Vagina (tissue), 2 donors: Measurements from ENCODE around the gene PLEKHG4B.

Source experiments
- POLR2A ChIP-seq, 2 donors: fragments of 450-650 bp; IDR thresholded peaks; one replicate each; pipeline ENCODE4 v1.6.1; 2017; ENCODE audit warnings: antibody characterized with exemption in 2 of 2, mild to moderate bottlenecking in 2 of 2, moderate library complexity in 2 of 2
- TF ChIP-seq, protein P1 (sequence below), 3 experiments: fragments of 450-650 bp in 2 of 3; fragments of 200-600 bp in 1 of 3; sonication (generic) in 1 of 3; IDR thresholded peaks; one replicate each; pipeline ENCODE4 v1.5.1; 2017 to 2019; ENCODE audit warnings: antibody characterized with exemption in 3 of 3, mild to moderate bottlenecking in 2 of 3, moderate library complexity in 2 of 3

- TF ChIP-seq, protein P1, sequence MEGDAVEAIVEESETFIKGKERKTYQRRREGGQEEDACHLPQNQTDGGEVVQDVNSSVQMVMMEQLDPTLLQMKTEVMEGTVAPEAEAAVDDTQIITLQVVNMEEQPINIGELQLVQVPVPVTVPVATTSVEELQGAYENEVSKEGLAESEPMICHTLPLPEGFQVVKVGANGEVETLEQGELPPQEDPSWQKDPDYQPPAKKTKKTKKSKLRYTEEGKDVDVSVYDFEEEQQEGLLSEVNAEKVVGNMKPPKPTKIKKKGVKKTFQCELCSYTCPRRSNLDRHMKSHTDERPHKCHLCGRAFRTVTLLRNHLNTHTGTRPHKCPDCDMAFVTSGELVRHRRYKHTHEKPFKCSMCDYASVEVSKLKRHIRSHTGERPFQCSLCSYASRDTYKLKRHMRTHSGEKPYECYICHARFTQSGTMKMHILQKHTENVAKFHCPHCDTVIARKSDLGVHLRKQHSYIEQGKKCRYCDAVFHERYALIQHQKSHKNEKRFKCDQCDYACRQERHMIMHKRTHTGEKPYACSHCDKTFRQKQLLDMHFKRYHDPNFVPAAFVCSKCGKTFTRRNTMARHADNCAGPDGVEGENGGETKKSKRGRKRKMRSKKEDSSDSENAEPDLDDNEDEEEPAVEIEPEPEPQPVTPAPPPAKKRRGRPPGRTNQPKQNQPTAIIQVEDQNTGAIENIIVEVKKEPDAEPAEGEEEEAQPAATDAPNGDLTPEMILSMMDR (IDR thresholded peaks at IDR 0.05), result no peak
- TF ChIP-seq POLR2A (IDR thresholded peaks at IDR 0.05), result no peak
Measured at GRCh38 chr5:155651-156410, 63.9 kb downstream of the PLEKHG4B start.
